ENCODE measurements around the gene AHNAK2.

Gene AHNAK2

GRCh38 chr14:104939666-104940410 is 38.3 kb downstream of the AHNAK2 start:
- DNase-seq (ENCODE audit: low spot score), result no peak

- no peak for DNase-seq (ENCODE audit: low spot score)
Measured at GRCh38 chr14:104938960-104939359, 39.2 kb downstream of the AHNAK2 start.

GRCh38 chr14:104938436-104938835 is 39.7 kb downstream of the AHNAK2 start:
- no peak for DNase-seq (ENCODE audit: low spot score)

- no peak for DNase-seq (ENCODE audit: low spot score)
Measured at GRCh38 chr14:104937694-104938365, 40.3 kb downstream of the AHNAK2 start.

GRCh38 chr14:104937161-104937560 is 41.0 kb downstream of the AHNAK2 start:
- DNase-seq (ENCODE audit: low spot score), result no peak

GRCh38 chr14:104936361-104937155 is 41.6 kb downstream of the AHNAK2 start:
- no peak for DNase-seq (ENCODE audit: low spot score)

- DNase-seq (ENCODE audit: low spot score), result no peak
Measured at GRCh38 chr14:104935955-104936354, 42.2 kb downstream of the AHNAK2 start.

- no peak for DNase-seq (ENCODE audit: low spot score)
Measured at GRCh38 chr14:104935026-104935650, 43.0 kb downstream of the AHNAK2 start.

GRCh38 chr14:104933746-104934733 is 44.1 kb downstream of the AHNAK2 start:
- no peak for DNase-seq (ENCODE audit: low spot score)

GRCh38 chr14:104932676-104933631 is 45.2 kb downstream of the AHNAK2 start:
- DNase-seq (ENCODE audit: low spot score), result peak; percentile 83

GRCh38 chr14:104931771-104932675 is 46.2 kb downstream of the AHNAK2 start:
- DNase-seq (ENCODE audit: low spot score), result no peak

- no peak for DNase-seq (ENCODE audit: low spot score)
Measured at GRCh38 chr14:104931304-104931770, 46.8 kb downstream of the AHNAK2 start.

GRCh38 chr14:104930526-104931303 is 47.5 kb downstream of the AHNAK2 start:
- DNase-seq (ENCODE audit: low spot score), result no peak

- DNase-seq (ENCODE audit: low spot score), result no peak
Measured at GRCh38 chr14:104929268-104930230, 48.6 kb downstream of the AHNAK2 start.

GRCh38 chr14:104928391-104929133 is 49.6 kb downstream of the AHNAK2 start:
- DNase-seq (ENCODE audit: low spot score), result no peak

GRCh38 chr14:104927901-104928300 is 50.3 kb downstream of the AHNAK2 start:
- no peak for DNase-seq (ENCODE audit: low spot score)
